ENCODE results near the gene TECPR2.
"Not testable (repeated sequence)": the region's sequence is repeated elsewhere in the genome, so short reads cannot be mapped to it uniquely, and the experiment has no call there.

Gene TECPR2

DNA sequence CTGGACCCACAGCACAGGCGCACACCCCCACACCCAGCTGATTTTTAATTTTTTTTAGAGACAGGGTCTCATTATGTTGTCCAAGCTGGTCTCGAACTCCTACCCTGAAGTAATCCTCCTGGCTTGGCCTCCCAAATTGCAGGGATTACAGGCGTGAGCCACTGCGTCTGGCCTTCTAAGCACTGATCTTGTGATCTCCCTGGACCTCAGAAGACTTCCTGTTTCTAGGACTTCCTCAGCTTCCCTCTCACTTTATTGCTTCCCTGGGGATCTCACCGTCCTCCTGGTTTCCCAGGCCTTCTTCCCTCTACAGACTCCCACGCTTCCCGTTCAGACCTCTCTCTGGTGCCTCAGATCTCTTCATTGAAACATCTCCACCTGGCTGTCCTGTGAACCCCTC lies 29.4 kb upstream of the TECPR2 start:
- DNase-seq, result no peak

DNA sequence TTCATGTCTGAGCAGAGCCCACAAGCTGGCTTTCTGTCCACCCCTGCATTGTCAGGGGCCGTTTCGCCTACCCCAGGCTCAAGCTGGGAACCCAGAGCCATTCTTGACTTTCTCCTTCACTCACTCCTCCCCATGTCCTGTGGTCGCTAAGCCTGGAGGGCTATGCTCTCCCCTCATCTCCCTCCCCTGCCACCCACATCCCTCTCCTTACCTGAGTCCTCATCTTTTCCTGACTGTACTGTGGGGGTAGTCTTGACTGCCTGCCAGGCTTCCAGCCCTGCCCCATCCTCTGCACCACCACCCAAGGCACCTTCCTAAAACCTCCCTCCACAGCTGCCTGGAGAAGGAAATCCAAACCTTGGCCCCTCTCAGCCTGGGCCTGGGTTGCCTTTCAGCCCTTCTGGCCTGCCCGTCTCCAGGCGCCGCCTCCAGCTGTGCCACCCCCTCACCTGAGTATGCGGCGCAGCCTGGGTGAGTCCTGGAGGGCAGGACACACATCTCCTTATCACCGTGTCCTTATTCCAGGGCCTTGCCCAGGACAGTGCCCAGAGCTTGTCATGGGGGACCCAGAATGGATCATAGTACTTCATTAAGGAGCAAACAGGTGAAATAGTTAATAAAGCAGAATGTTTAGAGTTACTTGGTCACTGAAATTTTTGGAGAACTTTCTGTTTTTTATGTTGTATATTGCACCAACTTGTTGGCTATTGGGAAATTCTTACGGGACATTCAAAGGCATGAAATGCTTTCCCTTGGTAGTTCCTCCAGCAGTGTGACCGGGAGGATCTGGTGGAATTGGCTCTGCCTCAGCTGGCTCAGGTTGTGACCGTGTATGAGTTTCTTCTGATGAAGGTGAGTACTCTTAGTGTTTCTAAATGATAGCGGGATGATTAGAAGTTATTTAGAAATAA lies 28.7 kb upstream of the TECPR2 start:
- DNase-seq, result no peak

DNA sequence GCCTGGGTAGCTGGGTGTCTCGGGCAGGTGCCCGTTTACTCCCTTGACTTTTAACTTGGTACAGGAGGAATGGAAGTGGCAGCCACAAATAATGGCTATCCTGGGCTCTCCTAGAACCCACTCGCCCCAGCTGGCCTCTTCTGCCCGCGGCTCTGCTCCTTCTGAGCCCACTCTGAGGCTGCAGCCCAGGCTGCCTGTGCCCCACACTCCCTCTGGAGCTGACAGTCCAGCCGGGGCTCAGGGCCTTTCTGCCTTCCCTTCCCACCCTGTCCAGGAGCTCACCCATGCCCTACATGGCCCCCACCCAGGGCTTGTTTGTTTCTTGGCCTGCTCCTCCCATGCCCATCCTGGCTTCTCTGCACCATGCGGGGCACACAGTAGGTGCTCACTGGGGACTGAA lies 27.6 kb upstream of the TECPR2 start:
- DNase-seq, result no peak

GRCh38 chr14:102338724-102339123 lies 24.0 kb upstream of the TECPR2 start:
- no peak for DNase-seq

DNA sequence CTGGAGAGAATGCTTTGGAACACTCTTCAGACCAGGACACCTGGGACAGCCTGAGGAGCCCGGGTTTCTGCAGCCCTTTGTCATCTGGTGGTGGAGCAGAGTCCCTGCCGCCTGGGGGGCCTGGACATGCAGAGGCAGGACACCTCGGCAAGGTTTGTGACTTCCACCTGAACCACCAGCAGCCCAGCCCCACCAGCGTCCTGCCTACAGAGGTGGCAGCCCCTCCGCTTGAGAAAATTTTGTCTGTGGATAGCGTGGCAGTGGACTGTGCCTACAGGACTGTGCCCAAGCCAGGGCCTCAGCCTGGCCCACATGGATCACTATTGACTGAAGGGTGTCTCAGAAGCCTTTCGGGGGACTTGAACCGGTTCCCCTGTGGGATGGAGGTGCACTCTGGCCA lies 21.2 kb upstream of the TECPR2 start:
- no peak for DNase-seq

DNA sequence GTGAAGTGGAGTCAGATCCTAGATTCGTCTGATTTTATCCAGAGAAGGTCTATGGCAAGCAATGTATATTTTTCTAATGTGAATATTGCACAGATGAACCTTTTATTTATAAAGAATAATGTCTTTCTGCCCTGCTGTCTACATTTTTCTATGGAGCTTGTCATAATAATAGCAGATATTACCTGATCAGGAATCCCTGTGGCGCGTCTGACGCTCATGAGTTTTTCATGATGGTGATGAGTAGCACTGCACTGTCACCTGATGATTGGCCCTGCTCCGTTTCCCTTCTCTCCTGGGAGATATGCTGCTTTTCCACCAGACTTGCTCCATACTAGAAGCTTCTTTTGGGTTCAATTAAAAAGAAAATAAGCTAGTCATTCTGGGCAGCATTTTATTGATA lies 20.5 kb upstream of the TECPR2 start:
- DNase-seq, result no peak

DNA sequence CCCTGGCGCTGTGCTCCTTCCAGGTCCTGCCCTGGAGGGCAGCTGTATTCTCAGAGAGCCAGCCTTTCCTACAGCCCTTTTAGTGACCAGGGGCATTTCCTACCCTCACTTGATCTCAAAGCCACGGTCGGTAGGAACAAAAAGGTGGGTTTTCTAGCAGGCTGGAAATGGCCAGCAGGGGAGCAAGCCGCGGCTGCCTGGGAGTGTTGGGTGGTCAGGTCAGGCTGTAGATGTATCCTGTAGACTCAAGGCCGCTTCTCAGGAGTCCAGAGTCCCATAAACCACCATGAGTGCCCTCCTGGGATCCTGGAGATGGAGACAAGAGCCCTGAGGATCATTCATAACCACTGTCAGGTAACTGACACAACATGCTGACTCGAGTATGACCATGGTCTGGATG lies 18.7 kb upstream of the TECPR2 start:
- DNase-seq, result no peak

DNA sequence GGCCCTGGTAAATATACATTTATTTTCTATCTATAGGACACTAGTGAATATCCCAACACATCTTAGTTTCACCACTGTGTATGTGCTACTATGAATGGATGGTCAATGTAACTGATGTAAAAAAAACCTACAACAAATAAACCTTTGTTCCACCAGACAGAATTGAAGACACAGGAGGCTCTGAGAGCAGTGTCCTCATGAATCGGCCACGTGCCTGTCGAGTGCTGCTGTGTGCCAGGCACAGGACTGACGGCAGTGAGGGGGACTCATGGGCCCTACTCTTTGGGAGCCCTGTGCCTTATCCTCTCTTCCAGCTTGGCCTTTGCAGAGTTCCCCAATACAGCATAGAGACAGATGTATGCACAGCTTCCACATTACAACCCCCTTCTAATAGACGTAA lies 18.3 kb upstream of the TECPR2 start:
- DNase-seq, result no peak

DNA sequence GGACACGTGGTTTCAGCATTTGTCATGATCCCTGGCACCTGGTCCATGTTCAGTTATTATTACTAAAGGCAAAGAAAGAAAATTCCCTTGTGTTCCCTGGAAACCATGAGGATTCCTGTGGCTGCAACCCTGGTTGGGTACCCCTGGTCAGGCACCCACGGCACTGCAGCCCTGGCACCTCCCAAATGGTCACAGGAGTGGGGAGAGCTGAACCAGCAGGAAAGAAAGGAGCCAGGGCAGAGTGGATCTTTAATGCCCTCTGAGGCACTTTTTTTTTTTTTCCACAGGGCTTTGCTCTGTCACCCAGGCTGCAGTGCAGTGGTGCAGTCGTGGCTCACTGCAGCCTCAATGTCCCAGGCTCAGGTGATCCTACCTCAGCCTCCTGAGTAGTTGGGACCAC lies 17.5 kb upstream of the TECPR2 start:
- DNase-seq, result no peak

GRCh38 chr14:102346645-102347044 lies 16.1 kb upstream of the TECPR2 start:
- DNase-seq, result no peak

DNA sequence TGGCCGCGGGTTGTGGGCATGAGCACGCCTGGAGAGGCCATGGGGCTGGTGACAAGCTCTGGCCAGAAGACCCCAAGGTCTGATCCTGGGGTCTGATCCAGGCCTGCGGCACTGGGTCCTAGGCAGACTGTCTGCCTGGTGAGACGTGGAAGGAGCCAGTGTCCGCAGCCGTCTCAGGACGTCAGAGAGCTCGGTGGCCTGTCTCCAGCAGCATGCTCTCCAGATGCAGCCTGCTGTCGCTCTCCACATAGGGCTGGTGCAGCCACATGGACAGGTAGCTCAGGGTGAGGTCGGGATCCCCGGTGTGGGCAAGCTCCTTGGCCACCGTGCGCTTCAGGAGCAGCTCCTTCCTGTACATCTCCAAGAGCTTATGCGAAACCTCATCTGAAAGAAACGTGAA lies 14.4 kb upstream of the TECPR2 start:
- no peak for DNase-seq

DNA sequence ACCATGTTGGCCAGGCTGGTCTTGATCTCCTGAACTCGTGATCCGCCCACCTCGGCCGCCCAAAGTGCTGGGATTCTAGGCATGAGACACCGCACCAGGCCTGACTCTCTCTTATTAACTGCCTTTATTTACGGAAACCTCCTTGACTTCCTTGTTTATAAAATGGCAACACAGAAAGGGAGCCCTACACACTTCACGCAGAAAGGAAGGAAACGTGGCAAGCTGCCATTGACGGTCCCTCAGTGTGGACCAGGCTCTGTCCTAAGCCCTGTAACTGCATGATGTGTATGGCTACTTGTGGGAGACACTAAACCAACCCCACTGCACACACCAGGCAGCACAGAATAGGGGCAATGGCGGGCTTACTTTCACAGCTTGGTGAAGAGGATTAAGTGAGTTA lies 11.7 kb upstream of the TECPR2 start:
- no peak for DNase-seq

- DNase-seq, result not testable (repeated sequence)
Measured at GRCh38 chr14:102351593-102351992, 11.1 kb upstream of the TECPR2 start.

GRCh38 chr14:102352213-102352612 lies 10.5 kb upstream of the TECPR2 start:
- no peak for DNase-seq

DNA sequence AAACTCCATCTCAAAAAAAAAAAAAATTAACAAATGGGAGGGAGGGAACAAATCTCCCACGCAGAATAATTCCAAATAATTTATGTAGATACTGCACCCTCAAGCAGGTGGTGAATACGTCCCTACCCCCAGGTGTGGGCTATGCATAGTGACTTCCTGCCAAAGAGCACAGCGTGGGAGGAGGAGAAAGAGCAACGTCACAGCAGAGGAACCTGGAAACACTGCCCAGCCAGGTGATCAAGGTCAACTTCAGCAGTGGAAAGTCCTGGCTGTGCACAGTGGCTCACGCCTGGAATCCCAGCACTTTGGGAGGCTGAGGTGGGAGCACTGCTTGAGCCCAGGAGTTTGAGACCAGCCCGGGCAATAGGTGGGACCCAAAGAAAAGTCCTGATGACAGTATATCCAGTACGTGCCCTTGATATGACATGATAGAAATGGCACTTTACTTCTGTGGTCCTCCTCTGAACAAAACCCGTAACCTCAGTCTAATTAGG lies 9.6 kb upstream of the TECPR2 start:
- DNase-seq, result no peak

GRCh38 chr14:102356280-102356679 lies 6.5 kb upstream of the TECPR2 start:
- no peak for DNase-seq

- DNase-seq, result no peak
Measured at GRCh38 chr14:102359341-102359740, 3.4 kb upstream of the TECPR2 start.

- no peak for DNase-seq
Measured at GRCh38 chr14:102360388-102360787, 2.4 kb upstream of the TECPR2 start.

DNA sequence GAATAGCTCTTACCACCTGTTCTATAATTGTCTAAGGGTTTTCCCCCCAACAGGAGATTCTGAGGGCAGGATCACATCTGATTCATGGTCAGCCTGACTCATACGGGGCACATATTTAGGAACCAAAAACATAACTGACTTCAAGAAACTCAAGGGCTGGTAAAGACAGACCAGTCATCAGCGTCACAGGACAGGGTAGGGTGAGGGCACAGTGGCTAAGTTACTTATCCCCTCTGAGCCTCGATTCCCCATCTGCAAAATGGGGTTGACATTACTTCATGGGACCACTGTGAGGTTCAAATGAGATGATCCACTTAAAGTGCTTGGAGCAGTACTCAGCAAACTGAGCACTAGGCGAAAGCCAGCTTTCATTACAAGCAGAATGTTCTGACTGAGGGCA lies 657 bp upstream of the TECPR2 start:
- peak; percentile 22 for DNase-seq

GRCh38 chr14:102363182-102363943 lies 622 bp downstream of the TECPR2 start:
- peak; percentile 33 for DNase-seq

GRCh38 chr14:102370305-102370809 lies 7.6 kb downstream of the TECPR2 start:
- DNase-seq, result no peak

GRCh38 chr14:102371361-102371760 lies 8.6 kb downstream of the TECPR2 start:
- DNase-seq, result no peak

DNA sequence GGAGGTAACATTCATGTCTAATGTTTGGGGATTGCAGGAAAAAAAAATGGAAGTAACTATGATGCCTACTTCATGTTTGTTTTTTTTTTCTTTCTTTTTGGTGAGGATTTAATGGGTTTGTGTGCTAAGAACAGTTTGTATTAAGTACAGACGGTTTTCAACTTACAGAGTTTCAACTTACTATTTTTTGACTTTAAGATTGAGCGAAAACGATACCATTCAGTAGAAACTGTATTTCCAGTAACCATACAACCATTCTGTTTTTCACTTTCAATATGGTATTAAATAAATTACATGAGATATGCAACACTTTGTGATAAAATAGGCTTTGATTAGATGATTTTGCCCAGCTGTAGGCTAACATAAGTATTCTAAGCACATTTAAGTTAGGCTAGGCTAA lies 10.4 kb downstream of the TECPR2 start:
- no peak for DNase-seq

- no peak for DNase-seq
Measured at GRCh38 chr14:102374264-102374663, 11.5 kb downstream of the TECPR2 start.
